Epidermal melanocyte (primary cell): ENCODE data around the gene DUSP16.
"Not testable (repeated sequence)": the region's sequence is repeated elsewhere in the genome, so short reads cannot be mapped to it uniquely, and the experiment has no call there.

Source experiments
- DNase-seq: peaks from one replicate; pipeline ENCODE4 v3.0.0; 2011; ENCODE audit warnings: low spot score; ENCODE audit not compliant: insufficient read length

DUSP16 gene

GRCh38 chr12:12546314-12546772 is 16.3 kb downstream of the DUSP16 start:
- DNase-seq = no peak

- DNase-seq = no peak
These were observed 18.7 kb downstream of the DUSP16 start for GRCh38 chr12:12543959-12544358.

DNA sequence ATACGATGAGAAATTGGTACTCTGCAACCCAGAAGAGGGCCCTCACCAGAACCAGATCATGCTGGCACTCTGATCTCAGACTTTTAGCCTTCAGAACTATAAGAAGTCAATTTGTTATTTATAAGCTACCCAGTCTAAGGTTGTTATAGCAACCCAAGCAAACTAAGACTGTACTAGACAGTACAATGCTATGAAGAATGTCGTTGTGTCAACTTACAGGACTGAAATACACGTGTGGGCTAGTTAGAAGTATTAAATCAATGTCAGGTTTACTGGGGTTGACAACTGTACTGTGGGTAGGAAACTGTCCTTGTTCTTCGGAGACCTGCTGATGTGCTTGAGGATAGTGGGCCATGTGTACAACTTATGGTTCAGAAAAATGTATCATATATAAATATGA is 19.7 kb downstream of the DUSP16 start:
- DNase-seq = no peak

DNA sequence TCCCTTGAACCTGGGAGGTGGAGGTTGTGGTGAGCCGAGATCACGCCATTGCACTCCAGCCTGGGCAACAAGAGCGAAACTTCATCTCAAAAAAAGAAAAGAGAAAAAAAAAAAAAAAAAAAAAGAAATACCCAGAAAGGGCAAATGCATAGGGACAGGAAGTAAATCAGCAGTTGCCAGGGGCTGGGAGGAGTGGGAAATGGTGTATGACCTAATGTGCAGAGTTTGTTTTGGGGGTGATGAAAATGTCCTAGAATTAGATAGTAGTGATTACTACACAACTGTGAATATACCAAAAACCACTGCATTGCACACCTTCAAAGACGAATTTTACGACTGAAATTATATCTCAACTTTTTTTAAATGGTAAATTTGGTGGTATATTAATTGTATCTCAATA is 20.4 kb downstream of the DUSP16 start:
- DNase-seq = no peak

DNA sequence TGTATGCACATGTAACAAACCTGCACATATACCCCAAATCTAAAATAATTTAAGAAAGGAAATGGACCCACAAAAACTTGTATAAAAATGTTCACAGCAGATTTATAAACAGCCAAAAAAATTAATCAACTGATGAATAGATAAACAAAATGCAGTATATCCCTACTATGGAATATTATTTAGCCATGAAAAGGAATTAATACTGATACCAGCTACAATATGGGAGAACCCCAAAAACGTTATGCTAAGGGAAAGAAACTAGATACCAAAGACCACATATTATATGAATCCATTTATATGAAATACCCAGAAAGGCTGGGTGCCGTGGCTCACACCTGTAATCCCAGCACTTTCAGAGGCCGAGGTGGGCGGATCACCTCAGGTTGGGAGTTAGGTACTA is 20.9 kb downstream of the DUSP16 start:
- no peak for DNase-seq

- DNase-seq = no peak
These were observed 22.2 kb downstream of the DUSP16 start for GRCh38 chr12:12540261-12541013.

DNA sequence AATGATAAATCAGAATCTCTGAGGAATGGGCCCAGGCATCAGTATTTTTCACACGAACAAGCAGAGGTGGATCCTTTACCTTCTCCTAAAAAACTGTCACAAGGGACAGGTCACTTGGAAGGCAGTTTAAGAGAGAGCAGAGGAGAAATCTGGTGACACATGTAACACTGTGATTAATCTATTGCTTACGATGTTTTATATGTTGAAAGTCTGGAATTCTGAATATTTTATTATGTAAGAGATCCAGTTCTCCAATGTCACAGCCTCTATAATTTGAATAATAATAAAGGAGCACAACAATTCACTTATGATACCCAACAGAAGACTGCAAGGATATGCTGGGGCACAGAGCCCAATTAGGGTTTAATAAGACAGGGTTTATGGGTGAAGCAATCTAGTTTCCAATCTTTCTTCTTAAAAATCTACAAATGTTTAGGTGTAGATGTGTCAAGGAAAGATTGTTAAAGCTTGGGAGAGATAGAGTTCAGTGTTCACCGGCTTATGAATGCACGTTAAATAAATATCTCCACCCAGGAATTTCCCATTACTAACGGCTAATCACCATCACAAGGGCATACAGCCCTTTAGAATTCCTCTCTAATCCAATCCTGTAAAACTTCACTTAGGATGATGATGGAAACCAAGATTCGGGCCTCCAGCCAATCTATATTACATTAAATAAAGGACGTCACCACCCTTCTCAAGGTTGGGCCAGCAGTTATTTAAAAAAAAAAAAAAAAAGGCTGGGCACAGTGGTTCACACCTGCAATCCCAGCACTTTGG is 23.4 kb downstream of the DUSP16 start:
- DNase-seq = no peak

DNA sequence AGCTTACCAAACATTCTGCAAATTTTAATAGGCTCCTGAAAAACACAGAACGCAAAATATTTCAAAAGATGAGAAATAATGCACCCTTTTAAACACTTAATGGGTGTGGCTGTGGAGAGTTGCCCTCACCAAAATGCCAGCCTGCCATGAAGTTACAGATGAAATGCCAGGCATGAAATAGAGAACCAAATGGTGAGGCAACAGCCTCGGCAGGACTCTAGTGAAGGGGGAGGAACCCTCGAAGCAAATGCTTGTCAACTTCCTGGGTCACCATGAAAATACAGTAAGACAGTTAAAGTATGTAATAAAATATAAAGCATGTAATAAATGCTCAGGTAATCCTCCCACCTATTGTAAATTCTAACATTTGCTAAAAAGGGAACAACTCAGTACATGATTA is 24.1 kb downstream of the DUSP16 start:
- no peak for DNase-seq

DNA sequence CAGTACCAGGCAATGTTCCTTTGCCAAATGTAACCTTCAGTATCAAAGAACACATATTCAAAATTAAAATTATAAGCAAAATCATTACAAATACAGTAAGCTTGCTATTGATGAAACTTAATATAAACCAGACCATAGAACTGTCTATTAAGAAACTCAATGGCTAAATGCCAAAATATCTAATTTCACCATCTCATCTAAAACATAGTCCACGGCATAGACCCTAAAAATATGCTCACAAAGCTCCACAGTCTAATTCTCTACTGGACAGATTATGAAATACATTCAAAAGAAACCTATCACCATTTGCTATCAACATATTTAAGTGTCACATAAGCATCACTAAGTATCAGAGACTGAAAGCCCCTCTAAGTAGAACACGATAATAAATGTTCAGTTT is 25.2 kb downstream of the DUSP16 start:
- DNase-seq = no peak

GRCh38 chr12:12534975-12535374 is 27.7 kb downstream of the DUSP16 start:
- DNase-seq = no peak

DNA sequence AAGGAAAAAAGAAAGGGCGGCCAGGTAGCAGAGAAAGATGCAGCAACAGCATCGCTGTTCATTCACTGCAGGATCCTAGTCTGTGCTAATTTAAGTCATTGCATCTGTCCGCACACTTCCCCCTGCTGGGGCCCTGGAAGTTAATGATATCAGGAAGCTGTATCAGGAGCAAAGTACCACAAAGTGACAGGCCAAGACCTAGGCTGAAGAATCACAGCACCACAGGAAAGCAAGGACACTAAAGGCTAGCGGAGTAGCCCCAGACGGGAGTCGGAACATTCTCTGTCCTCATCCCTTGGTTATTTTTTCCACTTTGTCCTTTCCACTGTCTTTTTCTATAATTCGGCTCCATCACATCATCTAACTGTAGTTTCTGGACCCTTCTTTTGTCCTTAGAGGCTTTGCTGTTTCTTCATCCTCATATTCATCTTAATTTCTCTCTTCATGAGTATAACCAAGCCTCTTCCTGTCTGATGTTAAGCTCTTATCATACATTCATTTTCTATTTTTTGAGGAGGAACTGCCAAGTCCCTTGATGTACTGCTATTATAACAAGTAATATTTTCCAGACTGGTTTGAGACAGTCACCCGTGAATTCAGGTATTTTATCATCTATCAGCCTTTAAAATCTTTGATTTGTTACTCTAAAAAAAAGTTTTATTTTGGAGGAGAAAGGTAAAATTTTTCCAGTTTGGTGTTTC is 28.3 kb downstream of the DUSP16 start:
- no peak for DNase-seq

GRCh38 chr12:12533238-12533829 is 29.3 kb downstream of the DUSP16 start:
- DNase-seq = no peak

DNA sequence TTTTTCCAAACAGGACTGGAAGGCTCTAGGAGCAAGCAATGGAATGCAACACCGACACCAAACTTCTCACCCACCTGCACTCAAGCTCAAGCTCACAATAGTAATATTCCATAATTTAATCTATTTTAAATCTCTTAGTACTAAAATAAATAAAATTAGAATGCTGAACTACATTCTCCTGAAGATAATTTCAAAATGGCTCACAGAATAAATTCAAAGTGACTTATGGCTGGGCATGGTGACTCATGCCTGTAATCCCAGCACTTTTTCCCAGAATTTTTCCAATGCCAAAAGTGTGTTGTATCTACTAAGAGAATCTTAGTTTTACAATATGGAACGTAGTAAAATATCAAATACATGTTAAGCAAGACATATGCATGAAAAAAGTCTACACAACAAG is 31.5 kb downstream of the DUSP16 start:
- no peak for DNase-seq

DNA sequence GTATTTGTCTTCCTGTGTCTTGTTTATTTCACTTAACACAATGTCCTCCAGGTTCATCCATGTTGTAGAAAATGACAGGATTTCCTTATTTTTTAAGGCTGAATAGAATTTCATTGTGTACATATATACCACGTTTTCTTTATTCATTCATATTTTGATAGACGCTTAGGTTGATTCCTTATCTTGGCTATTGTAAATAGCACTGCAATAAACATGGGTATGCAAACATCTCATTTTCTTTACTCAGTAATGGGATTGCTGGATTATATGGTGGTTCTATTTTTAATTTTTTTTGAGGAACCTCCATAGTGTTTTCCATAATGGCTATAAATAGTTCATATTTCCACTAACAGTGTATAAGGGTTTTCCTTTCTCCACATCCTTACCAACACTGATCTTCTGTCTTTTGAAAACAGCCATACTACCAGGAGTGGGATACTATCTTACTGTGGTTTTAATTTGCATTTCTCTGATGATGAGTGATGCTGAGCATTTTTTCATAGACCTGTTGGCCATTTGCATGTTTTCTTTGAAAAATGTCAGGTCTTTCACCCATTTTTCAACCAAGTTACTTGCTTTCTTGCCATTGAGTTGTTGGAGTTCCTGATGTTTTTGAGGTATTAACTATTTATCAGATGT is 32.8 kb downstream of the DUSP16 start:
- no peak for DNase-seq

DNA sequence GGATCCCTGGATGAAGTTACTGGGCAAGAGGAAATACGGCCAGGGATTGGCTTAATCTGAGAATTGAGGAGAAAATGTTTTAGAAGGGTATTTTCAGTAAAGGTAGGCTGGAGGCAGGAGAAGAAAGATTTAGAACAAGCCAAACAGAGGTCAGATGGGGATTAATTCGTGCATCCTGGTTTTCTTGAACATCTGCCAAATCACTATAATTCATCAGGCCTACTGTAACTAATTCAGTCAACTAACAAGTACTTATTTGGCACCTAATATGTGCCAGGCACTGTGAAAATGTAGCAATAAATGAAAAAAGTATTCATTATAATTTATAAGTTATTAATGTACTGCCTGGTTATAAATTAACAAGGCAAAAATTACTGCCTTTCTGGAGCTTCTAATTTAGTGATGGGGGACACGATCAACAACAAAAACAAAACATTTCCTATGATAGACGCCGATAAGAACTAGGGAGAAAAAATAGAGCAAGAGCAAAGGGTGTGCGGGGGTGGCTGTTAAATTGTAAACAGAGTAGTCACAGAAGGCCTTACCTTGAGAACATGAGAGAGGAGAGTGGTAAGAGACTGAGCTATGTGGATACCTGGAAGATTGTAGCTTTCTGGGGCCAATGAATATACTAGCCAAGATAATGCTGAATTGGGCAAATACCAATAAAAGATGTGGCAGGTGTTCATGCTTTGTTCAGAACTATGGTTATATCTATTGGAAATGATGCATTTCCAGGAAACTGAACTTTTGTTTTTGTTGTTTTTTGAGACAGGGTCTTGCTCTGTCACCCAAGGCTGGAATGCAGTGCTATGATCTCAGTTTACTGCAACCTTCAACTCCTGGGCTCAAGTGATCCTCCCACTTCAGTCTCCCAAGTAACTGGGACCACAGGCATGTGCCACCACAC is 34.0 kb downstream of the DUSP16 start:
- no peak for DNase-seq

GRCh38 chr12:12527820-12528296 is 34.8 kb downstream of the DUSP16 start:
- no peak for DNase-seq

GRCh38 chr12:12524128-12524527 is 38.5 kb downstream of the DUSP16 start:
- no peak for DNase-seq

DNA sequence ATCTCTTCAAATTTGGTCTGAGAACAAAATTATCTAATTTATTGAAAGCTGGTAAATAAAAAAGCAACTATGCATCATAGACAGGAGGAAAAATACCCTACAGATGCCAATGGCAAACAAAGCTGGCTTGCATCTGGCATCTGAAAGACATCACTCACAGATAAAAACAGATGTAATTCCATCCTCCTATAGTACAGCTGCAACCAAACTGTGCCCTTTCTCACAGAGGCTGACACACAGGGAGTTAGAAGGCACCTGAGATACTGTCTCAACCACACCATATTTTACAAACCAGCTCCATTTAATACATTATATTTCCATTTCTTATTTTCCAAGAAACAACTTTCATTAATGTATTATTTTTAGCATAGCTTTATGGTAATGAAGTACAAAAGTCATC is 39.4 kb downstream of the DUSP16 start:
- DNase-seq = no peak

DNA sequence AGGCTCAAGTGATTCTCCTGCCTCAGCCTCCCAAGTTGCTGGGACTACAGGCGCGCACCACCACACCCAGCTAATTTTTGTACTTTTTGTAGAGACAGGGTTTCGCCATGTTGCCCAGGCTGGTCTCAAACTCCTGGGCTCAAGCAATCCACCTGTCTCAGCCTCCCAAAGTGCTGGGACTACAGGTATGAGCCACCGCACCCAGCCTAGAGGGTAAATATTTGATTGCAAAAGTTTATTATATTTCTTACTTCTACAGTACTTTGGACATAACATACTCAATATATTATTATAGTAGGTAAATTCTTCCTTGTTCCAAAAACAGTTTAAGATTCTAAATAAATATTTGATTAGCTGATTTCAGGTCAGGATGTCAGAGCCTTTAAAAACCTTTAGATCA is 40.0 kb downstream of the DUSP16 start:
- not testable (repeated sequence) for DNase-seq

DNA sequence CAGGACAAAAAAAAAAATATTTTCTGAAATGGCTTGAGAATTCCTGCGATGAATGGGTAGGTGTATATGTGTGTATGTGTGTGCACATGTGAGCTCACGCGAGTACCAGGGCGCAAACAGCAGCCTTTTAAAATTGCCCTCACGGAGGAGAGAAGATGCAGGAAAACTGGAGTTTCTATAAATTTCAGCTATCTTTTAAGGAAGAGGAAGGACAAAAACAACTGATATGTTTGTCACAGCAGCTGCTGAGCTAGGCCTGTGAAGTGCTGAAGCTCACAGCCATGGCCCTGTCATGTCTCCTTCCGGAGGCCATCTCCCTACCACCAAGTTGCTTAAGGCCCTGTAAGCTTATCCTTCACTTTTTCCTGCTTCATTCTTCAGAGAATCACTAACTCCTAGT is 40.8 kb downstream of the DUSP16 start:
- no peak for DNase-seq
